Brain microvascular endothelial cell (primary cell): ENCODE data around the gene ZNF787.

Experiments used
- DNase-seq: peaks from one replicate; pipeline ENCODE4 v3.0.0-alpha.2; 2020
- H3K27ac ChIP-seq: fragments of 250-450 bp; sonication (Bioruptor Pico); 2 replicates; pipeline ENCODE4 v1.5.1; 2020; ENCODE audit warnings: mild to moderate bottlenecking, moderate library complexity
- H3K27me3 ChIP-seq: fragments of 250-450 bp; sonication (Bioruptor Pico); replicated peaks from 2 replicates; pipeline ENCODE4 v1.5.1; 2020; ENCODE audit warnings: mild to moderate bottlenecking
- H3K36me3 ChIP-seq: fragments of 250-450 bp; sonication (Bioruptor Pico); replicated peaks from 2 replicates; pipeline ENCODE4 v1.5.1; 2020; ENCODE audit warnings: mild to moderate bottlenecking
- H3K4me3 ChIP-seq: 2 replicates; pipeline ENCODE4 v1.5.1; 2011; ENCODE audit warnings: low read depth, mild to moderate bottlenecking, control low read depth, low read length, moderate library complexity
- in situ Hi-C: cut with HindIII; loops from 2 replicates; pipeline ENCODE4 v1.10.0; 2017; ENCODE audit warnings: low sequenced_read_pairs, low pct_ligation_motif_present
- TF ChIP-seq, protein P1 (sequence below): IDR thresholded peaks from 2 replicates; pipeline ENCODE4 v1.5.1; 2011; ENCODE audit warnings: low read depth, mild to moderate bottlenecking, moderate library complexity, low read length, control low read depth, inconsistent platforms; ENCODE audit errors: missing control alignments

Gene ZNF787

DNA sequence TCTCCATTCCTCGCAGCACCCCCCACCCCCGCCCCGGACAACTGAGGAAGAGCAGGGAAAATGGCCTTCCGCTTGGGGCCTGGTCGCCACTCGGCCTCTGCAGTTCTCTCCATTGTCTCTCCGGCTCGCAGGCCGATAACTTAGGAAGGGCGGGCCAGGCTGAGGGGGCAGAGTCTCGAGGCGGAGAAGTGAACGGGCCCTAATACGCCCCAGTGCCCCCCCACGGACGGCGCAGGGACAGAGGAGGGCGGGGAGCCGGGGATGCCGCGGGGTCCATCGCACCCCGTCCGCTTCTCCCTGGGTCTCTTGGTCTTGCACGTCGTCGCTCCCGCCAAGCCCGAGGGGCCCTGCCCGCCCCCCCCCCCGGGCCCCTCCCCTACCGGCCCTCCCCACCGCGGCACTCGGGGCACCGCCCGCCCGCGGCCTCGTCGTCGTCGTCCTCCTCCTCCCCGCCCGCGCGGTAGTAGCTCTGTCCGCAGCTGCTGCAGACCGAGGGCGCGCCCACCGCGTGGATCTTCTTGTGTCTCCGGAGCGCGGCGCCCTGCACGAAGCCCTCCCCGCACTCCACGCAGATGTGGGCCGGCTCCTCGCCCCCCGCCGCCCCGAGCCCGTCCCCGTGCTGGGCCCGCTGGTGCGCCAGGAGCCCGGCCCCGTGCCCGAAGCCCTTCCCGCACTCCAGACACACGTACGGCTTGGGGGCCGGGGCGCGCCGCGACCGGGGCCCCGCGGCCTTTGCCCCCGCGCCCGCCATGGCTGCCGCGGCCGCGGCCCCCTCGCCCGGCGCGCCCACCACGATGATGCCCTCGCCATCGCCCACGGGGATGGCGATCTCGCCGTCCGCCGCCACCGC lies 33.2 kb downstream of the ZNF787 start:
- Histone ChIP-seq H3K27ac (no peak overlapping the region), H3K36me3 (peaks cover 16% of the 10 kb centered on the region), H3K27me3 (no peaks in the 10 kb centered on the region), H3K4me3 (no peak overlapping the region)
- DNase-seq, result no peak
- TF ChIP-seq, protein P1, sequence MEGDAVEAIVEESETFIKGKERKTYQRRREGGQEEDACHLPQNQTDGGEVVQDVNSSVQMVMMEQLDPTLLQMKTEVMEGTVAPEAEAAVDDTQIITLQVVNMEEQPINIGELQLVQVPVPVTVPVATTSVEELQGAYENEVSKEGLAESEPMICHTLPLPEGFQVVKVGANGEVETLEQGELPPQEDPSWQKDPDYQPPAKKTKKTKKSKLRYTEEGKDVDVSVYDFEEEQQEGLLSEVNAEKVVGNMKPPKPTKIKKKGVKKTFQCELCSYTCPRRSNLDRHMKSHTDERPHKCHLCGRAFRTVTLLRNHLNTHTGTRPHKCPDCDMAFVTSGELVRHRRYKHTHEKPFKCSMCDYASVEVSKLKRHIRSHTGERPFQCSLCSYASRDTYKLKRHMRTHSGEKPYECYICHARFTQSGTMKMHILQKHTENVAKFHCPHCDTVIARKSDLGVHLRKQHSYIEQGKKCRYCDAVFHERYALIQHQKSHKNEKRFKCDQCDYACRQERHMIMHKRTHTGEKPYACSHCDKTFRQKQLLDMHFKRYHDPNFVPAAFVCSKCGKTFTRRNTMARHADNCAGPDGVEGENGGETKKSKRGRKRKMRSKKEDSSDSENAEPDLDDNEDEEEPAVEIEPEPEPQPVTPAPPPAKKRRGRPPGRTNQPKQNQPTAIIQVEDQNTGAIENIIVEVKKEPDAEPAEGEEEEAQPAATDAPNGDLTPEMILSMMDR, result no peak
- in situ Hi-C loops, result no loop called here

DNA sequence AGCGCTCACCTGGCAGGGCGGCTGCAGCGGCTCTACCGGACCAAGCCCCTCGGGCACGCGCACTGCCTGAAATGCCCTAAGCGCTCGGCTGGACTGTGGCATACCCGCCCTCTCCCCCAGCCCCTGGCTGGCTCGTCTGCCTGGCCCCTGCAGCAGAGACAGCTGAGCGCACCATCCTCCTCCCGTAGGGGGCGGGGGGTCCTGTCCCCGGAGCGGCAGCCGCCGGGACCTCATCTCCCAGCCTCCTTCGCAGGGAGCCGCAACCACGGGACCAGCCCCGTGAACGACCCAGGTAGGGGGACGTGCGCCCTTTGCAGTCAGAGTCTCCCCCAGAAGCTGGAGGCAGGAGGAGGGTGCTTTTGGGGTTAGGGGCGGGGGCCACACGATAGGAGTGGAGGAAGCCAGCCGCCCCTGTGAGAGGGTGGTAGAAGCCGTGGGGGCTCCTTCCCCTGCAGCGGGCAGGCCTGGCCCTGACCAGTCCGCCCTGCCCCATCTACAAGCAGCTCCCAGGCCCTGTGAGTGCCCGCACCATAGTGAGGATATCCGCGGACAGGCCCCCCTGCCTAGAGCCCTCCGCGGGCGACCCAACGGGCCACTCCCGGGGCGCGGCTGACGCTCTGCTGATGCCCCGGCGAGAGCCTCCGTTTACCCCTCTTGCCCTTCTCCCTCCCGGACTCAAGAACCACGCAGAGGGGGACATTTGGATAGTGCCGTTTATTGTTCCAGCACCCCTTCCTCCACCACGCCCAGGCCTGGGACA lies 34.2 kb downstream of the ZNF787 start:
- H3K27me3 ChIP-seq, result no peaks in the 10 kb centered on the region
- H3K27ac ChIP-seq, result no peak overlapping the region
- in situ Hi-C loops, result no loop called here
- no peak for DNase-seq
- H3K4me3 ChIP-seq, result no peak overlapping the region
- TF ChIP-seq, protein P1, result no peak
- H3K36me3 ChIP-seq, result peaks cover 16% of the 10 kb centered on the region

DNA sequence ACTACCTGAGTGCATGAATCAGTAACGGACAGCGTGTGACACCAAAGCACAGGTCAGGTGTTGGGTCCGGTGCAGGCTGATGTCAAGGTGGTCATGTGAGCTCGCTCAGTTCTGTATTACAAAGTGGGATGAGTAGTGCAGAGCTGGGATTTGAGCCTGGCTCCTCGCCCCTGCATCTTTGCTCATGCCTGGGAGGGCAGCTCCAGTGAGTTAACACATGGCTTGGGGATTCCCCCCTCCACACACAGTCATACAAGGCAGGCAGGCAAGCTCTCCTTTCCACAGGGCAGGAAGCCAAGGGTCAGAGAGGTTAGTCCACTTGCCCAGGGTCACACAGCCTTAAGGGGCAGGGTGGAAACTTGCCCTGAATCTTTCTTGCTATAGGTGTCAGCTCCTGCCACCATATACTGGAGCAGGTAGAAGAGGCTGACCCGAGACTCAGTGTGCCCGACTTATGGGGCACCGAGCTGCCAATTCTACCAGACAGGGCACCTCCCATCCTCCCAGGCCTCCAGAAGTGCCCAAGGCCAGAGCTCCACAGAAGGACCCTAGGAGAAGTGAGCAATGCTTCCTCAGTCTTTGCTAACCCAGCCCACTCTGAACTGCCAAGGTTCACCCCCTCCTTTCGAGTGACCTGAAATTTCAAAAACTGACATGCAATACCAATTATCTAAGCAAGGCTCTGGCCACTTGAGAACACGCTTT lies 35.4 kb downstream of the ZNF787 start:
- H3K36me3 ChIP-seq, result peaks cover 15% of the 10 kb centered on the region
- DNase-seq, result no peak

DNA sequence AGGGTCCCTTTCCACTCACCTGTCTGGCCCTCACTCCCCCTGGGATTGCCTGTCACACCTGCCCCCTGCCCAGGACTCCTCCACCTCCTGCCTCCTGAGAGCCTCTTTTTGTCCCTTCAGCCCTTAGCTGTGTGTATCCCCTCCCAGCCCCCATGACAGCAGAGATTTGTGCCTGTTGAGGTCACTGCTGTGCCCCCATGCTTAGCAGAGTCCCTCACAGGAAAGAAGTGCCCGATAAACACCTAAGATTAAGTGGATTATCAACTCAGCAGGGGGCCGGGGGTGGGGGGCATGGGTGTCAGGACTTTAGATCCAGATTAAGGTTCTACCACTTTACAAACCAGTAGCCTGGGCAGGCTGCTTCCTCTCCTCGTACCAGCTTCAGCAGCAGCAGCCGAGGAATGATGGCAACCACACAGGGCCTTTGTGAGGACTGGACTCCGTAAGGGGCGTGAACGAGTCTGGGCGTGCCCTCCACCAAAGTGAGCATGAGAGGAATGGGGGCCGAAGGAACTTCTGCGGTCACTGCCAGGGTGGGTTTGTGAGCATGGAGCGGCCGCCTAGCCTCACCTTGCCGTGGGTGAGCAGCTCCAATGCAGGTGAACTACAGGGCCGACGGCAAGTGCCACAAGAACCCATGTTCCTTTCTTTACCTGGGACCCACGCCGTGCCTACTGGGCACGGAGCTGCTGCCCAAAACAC lies 36.1 kb downstream of the ZNF787 start:
- Histone ChIP-seq H3K4me3 (no peak overlapping the region), H3K36me3 (peaks cover 10% of the 10 kb centered on the region), H3K27ac (no peak overlapping the region), H3K27me3 (no peaks in the 10 kb centered on the region)
- TF ChIP-seq, protein P1, result no peak
- in situ Hi-C loops, result no loop called here
- DNase-seq, result no peak

More for the DNA sequence above, 35.4 kb downstream of the ZNF787 start:
- Histone ChIP-seq H3K4me3 (no peak overlapping the region), H3K27ac (no peak overlapping the region), H3K27me3 (no peaks in the 10 kb centered on the region)
- in situ Hi-C loops, result no loop called here
- TF ChIP-seq, protein P1, result no peak

DNA sequence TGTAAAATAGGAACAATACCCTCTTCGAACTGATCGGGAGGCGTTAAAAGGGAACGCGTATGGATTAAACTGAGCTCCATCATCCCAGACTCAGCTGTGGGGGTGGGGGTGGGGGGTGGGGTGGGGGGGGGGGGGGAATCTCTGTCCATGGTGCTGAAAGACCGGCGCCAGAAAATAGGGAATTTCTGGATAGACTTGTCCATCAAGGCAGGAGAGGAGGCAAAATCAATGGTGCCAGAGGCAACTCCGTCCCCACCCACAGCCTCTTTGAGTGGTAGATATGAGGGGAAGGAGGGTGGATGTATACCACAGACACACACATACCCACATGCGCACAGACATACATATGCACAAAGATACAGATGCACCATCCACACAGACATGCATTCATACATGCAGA lies 37.4 kb downstream of the ZNF787 start:
- TF ChIP-seq, protein P1, result no peak
- in situ Hi-C loops, result no loop called here
- no peak for DNase-seq
- H3K27ac ChIP-seq, result no peak overlapping the region
- H3K4me3 ChIP-seq, result no peak overlapping the region
- H3K27me3 ChIP-seq, result no peaks in the 10 kb centered on the region
- H3K36me3 ChIP-seq, result peaks cover 10% of the 10 kb centered on the region
